Inferior parietal cortex (tissue), 1 donor: Measurements from ENCODE around the gene CLASP1.

ENCODE experiments used
- DNase-seq: peaks from one replicate; pipeline ENCODE4 v3.0.0-alpha.2; 2016; ENCODE audit errors: extremely low spot score

Gene CLASP1

GRCh38 chr2:121427187-121427689 lies 222.0 kb downstream of the CLASP1 start:
- no peak for DNase-seq

GRCh38 chr2:121420486-121420885 lies 228.8 kb downstream of the CLASP1 start:
- DNase-seq: no peak

GRCh38 chr2:121419081-121419699 lies 230.1 kb downstream of the CLASP1 start:
- no peak for DNase-seq

GRCh38 chr2:121418494-121419058 lies 230.7 kb downstream of the CLASP1 start:
- DNase-seq: no peak

- no peak for DNase-seq
These were observed 231.4 kb downstream of the CLASP1 start for GRCh38 chr2:121417826-121418225.

- no peak for DNase-seq
These were observed 233.5 kb downstream of the CLASP1 start for GRCh38 chr2:121415727-121416126.

- DNase-seq: no peak
These were observed 236.9 kb downstream of the CLASP1 start for GRCh38 chr2:121412349-121412748.

- no peak for DNase-seq
These were observed 239.3 kb downstream of the CLASP1 start for GRCh38 chr2:121409966-121410365.

GRCh38 chr2:121409388-121409787 lies 239.9 kb downstream of the CLASP1 start:
- DNase-seq: no peak

- DNase-seq: no peak
These were observed 240.6 kb downstream of the CLASP1 start for GRCh38 chr2:121408641-121409040.

GRCh38 chr2:121405233-121405632 lies 244.0 kb downstream of the CLASP1 start:
- DNase-seq: no peak

GRCh38 chr2:121400201-121400600 lies 249.1 kb downstream of the CLASP1 start:
- no peak for DNase-seq

- DNase-seq: no peak
These were observed 250.4 kb downstream of the CLASP1 start for GRCh38 chr2:121398853-121399252.

GRCh38 chr2:121390082-121390692 lies 259.1 kb downstream of the CLASP1 start:
- no peak for DNase-seq

- no peak for DNase-seq
These were observed 260.9 kb downstream of the CLASP1 start for GRCh38 chr2:121388371-121388770.

GRCh38 chr2:121387591-121388325 lies 261.5 kb downstream of the CLASP1 start:
- no peak for DNase-seq

GRCh38 chr2:121386707-121387106 lies 262.6 kb downstream of the CLASP1 start:
- DNase-seq: no peak

- DNase-seq: no peak
These were observed 263.2 kb downstream of the CLASP1 start for GRCh38 chr2:121386102-121386501.

GRCh38 chr2:121382744-121383143 lies 266.5 kb downstream of the CLASP1 start:
- DNase-seq: peak; percentile 41

GRCh38 chr2:121377646-121378045 lies 271.6 kb downstream of the CLASP1 start:
- peak; percentile 58 for DNase-seq

- DNase-seq: no peak
These were observed 272.6 kb downstream of the CLASP1 start for GRCh38 chr2:121376535-121377250.

- DNase-seq: no peak
These were observed 273.6 kb downstream of the CLASP1 start for GRCh38 chr2:121375621-121376159.
